ENCODE measurements around the gene DCTN5.
A peak's percentile ranks its signal among the peaks of the same experiment; 100 is the strongest.

DCTN5 gene

DNA sequence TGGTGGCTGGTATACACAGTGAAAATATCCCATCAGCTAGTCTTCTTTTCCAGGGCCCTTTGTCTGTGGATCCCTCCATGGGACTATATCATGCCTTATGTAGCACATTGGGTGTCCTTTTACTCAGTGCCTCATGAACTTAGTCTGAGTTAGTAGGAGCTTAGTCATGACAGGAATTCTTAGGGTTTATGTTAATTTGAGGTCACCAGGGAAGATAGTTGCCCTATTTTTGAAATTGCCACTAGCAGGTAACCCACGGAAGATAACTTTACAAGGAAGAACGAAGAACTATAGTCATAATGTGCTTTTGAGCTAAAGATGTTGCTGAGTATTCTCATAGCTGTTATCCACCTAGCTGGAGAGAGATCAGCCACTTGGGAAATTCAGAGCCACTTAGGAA is 22.7 kb downstream of the DCTN5 start:
- no peak for DNase-seq (ENCODE audit: low read depth)

DNA sequence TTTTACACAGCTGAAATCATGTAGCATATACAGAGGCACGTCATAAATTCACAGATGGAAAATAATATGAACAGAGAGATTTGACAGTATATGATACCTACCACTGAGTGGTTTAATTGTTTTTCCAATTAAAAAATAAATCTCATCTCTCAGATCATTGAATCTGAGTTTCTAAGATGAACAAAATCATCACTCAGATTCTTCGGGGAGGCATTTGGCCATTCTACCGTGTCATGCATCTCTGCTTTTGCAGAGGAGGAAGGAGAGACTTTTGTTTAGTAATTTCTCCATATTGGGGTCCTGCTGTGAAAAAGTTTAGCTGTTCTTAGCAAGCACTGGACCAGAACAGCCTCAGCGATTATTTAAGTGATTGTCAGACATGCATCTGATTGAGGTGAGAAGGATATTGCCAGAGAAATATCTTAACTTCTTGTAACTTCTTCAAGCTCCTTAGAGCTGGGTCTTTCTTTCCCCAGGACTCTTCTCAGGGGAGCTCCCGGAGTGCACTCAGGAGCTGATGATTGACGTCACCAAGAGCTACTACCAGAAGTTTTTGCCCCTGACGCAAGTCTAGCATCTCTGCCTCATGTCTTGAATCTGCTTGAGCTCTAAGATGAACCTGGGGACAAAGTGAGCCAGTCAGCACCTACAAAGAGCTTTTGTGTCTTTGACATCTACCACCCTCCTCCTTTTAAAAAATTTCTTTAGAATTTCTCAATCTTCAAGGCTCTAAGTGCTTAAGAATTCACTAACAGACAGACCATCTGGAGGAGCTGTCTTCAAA is 25.5 kb downstream of the DCTN5 start:
- no peak for DNase-seq (ENCODE audit: low read depth)

DNA sequence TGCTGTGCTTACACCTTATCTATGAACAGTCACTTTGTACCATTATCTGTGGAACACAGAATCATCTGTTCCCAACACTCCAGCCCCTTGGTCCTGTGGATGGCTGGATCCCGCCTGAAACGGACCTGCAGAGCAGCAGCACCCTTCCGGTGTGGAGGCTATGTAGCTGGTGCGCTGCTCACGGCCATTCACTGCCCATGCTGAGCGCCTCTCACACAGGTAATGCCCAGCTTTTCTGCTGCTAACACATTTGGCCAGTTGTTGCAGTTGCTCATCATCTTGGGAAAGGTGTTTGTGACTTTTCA is 26.0 kb downstream of the DCTN5 start:
- DNase-seq (ENCODE audit: low read depth), result no peak

DNA sequence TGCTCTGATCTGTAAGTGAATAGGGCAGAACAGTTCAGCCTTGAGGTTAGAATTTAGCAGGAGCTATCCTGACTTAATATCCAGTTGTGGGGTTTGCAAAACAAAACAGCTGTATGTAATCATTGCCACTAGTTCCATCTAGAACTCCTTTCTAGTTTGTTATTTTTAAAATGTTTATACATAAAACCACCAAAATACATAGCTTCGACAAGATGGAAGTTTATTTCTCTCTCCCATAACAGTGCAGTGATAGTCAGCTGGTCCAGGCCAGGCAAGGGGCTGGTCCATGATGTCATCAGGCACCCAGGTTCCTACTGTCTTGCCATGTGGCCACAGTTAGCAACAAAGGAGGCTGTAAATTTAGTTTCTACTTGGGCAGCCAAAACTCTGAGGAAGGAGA is 27.0 kb downstream of the DCTN5 start:
- no peak for DNase-seq (ENCODE audit: low read depth)

DNA sequence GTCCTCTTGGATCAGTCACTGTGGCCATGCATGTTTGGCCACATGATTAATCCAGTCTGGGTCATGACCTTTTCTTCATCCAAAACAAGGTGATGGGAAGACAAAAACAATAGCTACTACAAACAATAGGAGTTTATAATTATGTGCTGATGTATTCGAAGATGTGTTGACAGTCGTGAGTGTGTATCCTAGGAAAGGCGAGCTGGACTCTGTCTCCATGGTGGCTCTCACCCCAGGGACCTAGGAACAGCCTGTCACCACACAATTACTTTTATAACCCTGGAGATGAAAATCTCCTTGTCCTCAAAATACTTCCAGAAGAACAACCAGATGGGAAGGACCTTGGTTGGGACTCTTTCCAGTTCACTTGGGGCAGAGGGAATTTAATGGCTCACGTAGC is 27.6 kb downstream of the DCTN5 start:
- DNase-seq (ENCODE audit: low read depth), result no peak

DNA sequence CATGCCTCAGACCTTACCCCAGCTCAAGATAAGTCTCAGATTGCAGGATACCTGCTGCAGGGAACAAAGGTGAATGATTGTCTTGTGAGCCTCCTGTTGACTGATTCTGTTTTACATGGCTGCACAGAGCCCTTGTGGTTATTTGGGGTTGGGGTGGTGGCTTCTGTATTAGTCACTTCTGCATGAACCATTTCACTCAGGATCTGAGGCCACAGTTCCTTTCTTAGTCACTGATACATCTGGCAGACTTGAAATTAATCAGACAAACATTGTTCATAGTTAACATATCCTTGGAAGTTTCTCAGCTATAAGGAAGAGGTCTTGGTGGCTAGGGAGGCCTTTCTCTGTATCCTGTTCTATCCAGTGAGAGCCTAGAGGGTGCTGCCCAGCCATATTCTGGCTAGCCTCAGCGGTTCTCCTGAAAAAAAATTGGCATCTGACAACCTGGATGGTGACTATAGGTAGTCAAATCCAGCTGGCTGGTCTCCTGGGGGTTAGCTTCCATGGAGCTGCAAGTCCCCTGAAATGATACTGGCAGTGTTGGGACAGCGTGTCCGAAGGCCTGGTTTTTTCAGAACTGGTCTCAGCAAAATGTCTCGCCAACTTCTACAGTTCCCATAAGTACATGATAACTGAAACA is 29.0 kb downstream of the DCTN5 start:
- no peak for DNase-seq (ENCODE audit: low read depth)

DNA sequence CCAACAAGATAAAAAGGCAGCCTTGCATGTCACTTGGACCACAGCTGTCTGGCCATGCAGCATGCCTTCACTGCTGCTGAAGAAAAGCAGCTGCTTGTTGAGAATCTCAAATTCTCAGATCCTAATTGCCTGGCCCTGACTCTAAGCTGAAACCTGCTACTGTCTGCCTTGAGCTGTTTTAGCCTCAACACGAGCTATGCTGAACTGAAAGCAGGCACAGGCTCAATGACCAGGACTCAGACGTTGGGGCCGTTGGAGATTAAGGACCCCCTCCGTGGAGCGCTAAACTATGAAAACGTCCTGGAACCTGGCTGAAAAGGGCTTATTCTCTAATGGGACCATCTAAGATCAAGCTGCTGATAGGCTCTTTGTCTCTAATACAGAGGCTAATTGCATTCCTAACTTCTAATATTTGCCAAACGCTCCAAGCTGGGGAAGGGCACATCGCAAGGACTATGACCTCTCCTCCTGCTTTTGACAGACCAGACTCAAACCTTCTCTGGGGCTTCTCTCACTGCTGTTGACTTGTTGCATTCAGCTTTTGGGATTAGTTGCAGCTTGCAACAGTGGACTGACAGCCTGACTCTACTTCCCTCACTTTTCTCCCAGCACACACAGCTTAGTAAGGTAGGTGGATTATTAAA is 32.8 kb downstream of the DCTN5 start:
- no peak for DNase-seq (ENCODE audit: low read depth)

DNA sequence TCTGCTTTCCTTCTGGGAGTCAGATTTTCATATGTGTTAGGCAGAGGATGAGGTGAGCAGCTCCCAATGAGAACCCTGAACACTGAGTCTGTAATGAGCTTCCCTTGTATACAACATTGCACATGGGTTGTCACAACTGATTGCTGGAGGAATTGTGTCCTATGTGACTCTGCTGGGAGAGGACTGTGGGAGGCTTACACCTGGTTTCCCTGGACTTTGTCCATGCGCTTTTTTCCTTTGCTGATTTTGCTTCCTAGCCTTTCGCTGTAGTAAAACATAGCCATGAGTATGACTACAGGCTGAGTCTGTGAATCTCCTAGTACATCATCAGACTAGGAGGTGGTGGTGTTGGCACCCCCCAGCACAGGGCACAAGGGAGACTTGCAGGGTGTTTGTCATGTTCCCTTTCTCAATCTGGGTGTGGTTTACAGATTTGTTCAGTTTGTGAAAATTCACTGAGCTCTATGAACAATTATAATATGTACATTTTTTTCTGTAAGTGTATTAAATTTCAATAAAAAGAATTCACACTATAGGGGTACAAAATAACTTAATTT is 35.7 kb downstream of the DCTN5 start:
- DNase-seq (ENCODE audit: low read depth), result no peak

DNA sequence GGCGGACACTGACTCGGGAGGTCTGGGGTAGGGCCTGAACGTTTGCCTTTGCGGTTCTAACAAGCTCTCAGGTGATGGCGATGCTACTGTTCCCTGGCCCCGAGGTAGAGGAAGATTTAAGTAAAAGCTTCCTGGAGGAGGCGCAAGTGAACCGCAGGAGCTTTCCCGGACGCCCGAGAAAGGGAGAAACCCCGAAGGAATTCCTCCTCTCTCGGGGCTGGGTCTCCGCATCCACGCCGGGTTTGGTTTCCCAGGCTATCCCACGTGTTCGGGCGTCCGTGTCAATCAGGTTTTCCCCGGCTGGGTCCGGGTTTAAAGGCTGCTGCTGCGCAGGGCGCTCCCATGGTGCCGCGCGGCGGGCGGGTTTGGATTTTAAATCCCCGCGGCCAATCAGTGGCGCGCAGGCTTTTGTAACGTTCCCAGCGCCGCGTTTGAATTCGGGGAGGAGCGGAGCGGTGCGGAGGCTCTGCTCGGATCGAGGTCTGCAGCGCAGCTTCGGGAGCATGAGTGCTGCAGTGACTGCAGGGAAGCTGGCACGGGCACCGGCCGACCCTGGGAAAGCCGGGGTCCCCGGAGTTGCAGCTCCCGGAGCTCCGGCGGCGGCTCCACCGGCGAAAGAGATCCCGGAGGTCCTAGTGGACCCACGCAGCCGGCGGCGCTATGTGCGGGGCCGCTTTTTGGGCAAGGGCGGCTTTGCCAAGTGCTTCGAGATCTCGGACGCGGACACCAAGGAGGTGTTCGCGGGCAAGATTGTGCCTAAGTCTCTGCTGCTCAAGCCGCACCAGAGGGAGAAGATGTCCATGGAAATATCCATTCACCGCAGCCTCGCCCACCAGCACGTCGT is 37.4 kb downstream of the DCTN5 start, which contains the start of gene PLK1:
PLK1 (plus strand) TSS at position 460 of the 844 bp plus-strand sequence; CDS start at position 504, 44 bp downstream.
- DNase-seq (ENCODE audit: low read depth), result peak; percentile 57

DNA sequence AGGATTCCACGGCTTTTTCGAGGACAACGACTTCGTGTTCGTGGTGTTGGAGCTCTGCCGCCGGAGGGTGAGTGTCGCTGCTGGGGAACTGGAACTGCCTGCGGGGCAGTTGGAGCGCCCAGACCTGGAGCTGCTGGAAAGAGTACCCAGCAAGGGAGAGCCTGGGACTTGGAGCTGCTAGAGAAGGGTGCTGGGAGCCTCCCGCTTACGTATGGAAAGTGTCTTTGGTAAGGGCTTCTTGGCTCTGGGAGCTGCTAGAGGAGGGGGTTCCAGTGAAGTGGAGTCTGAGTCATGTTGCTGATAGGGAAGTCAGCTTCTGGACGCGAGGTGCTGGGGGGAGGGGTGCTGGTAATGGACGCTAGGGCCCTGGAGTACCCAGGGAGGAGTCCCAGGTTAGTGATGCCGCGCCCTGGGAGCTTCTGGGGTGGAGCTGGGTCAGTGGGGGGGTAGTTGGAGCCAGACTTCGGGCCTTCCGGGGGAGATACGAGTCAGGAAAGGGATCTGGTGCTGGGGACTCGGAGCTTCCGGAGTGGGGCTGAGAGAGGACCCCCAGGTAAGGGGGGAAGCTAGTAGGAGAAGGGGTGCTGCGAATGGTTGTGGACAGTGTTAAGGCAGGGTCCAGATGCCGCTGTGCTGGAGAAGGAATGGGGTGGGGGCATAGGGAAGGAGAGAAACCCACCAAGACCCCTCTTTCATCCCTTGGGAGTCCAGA is 38.2 kb downstream of the DCTN5 start:
- no peak for DNase-seq (ENCODE audit: low read depth)

DNA sequence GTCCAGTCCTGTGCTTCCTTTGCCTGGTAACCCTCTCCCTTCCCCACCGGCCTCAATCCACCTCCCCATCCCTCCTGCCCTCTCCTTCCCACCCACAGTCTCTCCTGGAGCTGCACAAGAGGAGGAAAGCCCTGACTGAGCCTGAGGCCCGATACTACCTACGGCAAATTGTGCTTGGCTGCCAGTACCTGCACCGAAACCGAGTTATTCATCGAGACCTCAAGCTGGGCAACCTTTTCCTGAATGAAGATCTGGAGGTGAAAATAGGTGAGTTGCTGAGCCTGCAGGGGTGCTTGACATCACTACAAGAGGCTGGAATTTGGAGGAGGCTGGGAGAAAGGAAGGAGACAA is 38.7 kb downstream of the DCTN5 start:
- no peak for DNase-seq (ENCODE audit: low read depth)

DNA sequence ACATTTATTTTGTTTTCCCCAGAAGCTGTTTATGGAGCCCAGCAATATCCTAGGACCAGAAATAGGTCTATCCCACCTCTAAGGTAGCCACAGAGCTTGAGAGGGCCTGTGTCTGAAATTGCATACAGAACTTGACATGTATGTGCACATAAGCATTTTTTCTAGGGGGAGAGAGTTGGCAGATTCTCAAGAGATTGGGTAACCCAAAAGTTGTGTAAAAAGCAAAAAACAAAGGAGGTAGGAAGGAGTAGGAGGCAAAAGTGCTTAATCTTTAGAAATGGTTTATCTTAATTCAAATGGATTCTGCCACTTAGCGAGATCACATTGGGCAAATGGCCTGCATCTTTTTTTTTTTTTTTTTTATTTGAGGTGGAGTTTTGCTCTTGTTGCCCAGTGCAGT is 40.9 kb downstream of the DCTN5 start:
- DNase-seq (ENCODE audit: low read depth), result no peak

DNA sequence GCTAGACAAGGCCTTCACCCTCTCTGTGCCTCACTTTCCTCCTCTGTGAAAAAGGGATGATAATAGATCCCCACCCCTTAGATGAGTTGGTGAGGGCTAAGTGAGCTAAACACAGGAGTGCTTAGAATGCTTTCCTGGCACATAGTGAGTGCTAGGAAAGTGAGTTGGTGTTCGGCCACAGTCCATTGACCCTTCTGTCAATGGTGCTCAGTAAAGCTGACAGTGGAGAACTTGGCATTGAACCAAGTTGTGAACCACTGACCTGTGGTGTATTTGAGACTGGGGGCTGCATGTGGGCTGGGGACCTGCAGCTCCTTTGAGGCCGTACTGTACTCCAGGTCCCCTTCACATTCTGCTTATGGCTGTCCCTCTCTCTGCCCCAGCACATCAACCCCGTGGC is 42.2 kb downstream of the DCTN5 start:
- DNase-seq (ENCODE audit: low read depth), result no peak

DNA sequence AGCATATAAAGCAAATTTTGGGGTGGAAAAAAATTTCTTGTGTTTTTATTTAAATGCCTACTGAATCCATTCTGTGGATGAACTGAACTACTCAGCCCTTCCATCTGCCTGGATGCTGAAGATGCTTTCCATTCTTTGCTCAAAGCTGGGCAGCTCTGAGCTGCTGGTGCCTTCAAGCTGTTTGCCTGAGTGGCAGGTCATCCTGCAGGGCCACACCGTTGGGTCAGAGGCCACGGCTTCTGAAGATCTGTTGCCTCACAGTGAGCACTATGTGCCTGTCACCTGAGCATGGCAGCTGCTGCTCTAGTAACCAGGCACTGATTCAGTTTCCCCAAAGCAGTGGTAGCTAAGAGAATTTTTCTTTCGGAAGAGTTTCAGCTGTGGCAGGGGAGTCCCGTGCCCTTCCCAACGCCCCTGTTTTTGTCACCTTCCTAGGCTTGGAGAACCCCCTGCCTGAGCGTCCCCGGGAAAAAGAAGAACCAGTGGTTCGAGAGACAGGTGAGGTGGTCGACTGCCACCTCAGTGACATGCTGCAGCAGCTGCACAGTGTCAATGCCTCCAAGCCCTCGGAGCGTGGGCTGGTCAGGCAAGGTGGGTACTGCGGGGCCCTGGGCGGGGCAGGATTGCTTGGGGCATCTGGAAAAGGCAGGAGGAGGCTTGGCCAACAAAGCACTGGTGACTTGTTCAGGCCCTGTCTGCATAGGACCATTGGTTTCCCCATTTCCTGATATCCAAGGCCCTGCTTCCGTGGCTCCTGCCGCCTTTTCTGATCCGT is 46.0 kb downstream of the DCTN5 start:
- no peak for DNase-seq (ENCODE audit: low read depth)

DNA sequence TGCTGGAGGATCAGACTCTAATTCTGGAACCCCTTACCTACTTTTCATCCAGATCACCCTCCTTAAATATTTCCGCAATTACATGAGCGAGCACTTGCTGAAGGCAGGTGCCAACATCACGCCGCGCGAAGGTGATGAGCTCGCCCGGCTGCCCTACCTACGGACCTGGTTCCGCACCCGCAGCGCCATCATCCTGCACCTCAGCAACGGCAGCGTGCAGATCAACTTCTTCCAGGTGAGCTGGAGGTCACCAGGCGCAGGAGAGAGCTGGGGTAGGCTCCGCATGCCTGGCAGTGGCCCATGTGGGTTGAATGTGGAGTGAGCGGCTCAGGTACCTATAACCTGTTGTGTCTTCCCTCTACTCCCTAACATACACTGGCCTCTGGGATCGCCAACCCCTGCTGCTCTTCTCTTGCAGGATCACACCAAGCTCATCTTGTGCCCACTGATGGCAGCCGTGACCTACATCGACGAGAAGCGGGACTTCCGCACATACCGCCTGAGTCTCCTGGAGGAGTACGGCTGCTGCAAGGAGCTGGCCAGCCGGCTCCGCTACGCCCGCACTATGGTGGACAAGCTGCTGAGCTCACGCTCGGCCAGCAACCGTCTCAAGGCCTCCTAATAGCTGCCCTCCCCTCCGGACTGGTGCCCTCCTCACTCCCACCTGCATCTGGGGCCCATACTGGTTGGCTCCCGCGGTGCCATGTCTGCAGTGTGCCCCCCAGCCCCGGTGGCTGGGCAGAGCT is 48.3 kb downstream of the DCTN5 start:
- DNase-seq (ENCODE audit: low read depth), result no peak

DNA sequence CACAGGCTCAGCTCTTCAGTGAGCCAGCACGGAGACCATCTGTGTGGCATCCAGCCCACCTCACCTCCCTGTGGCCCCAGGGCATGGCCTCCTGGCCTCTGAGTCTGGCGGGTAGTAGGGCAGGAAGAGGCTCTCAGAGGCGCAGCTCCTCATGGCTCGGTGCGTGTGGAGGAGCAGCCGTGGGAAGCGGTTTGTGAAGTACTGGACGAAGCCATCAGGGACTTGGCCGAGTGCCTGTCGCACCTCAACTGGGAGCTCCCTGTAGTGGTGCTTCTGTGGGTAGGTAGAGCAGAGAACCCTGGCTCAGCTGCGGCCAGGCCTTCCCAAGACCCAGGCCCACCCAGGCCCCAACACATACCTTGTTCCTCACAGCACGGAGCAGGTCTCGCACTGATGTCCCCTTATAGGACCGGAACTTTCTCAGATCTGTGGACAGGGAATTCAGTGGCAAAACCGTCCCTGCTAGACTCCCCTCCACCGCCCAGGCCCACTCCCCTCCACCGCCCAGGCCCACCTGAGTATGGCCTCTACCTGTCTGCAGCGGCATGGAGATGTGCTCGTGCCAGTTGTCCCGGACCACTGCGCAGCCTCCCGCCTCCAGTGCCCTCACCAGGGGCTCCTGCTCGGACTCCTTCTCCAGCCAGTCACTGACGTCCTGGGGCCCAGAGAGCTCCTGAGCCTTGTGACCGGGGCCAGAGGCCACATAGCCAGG is 49.7 kb downstream of the DCTN5 start:
- DNase-seq (ENCODE audit: low read depth), result no peak

DNA sequence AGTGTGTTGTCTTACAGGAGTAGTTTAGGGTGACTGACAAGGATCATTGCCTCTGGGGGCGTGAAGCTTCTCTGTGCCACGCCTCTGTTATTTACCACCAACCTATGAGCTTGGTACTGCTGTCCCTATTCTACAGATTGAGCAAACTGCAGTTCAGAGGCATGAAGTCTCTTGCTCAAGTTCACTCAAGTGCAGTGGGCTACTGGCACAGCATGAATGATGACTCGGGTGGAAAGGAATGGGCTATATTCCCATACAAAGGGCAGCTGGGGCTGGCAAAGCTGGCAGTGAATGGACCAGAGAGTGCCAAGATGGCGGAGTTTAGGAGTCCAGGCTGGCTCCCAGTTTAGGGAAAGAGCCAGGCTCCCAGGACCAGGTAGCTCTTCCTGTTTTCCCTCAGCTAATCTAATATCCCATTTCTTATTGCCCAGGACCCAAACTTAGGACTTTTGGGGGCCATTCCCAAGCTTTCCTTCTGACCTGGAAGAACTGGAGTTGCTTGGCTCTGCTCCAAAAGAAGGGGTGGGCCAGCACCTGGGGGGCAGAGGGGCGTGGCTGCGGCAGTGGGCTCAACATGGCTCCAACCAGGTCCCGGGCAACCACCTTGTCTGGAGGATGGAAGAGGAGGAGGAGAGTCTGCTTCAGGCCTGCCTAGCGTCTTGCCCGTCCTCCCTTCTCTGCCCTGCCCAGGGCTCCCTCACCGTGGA is 50.4 kb downstream of the DCTN5 start:
- no peak for DNase-seq (ENCODE audit: low read depth)

DNA sequence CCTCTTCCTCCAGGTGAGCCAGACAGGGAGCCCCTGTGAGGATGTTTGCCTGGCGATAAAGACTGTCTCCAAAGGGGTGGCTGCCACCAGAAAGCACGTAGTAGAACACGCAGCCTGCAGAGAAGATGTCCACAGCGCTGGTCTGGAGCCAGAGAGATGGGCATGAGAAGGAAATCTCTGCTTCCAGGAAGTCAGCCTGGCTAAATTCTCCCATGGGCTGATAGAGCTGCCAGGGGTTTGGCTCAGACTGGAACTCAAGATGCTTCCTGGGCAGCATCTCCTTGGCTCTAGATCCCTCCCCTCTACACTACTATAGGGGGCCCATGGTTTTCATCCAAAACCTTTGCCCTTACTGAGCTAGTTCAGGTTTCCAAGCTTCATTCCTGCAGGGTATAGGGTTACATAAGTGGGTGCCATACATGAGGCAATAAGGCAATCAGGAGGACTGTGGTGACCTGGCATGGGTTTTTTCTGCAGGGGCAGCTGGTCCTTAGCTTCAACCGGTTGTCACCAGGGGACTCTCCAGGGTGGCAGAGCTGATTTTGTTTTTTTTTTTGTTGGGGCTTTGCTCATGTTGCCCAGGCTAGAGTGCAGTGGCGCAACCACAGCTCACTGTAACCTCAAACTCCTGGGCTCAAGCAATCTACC is 51.0 kb downstream of the DCTN5 start:
- no peak for DNase-seq (ENCODE audit: low read depth)
